Motor neuron (in vitro differentiated cells): ENCODE measurements around the gene PTPN4. TPM values are rescaled to one million over a fixed set of nuclear protein-coding genes. Genes with fewer than 3 reads are reported as not detected.

Experiments
- ATAC-seq, 8 experiments: fragments of 200-7000 bp; cut with Tn5 transposase; replicated peaks in 6 of 8; 2 replicates each; pipeline ENCODE4 v1.8.0; 2021; ENCODE audit warnings: mild to moderate bottlenecking in 8 of 8, moderate library complexity in 8 of 8
- H3K27ac ChIP-seq, 2 donors: fragments of 250-450 bp; sonication (Bioruptor Pico); 2 replicates each; pipeline ENCODE4 v1.9.0; 2021; ENCODE audit warnings: antibody characterized with exemption in 2 of 2, mild to moderate bottlenecking in 2 of 2, moderate library complexity in 1 of 2
- H3K4me1 ChIP-seq, 2 donors: fragments of 250-450 bp; sonication (Bioruptor Pico); replicated peaks in 1 of 2; 2 replicates each; pipeline ENCODE4 v1.6.1; 2021; ENCODE audit warnings: antibody characterized with exemption in 2 of 2, mild to moderate bottlenecking in 2 of 2, moderate library complexity in 1 of 2
- H3K4me3 ChIP-seq, 5 donors: fragments of 250-450 bp; sonication (Bioruptor Pico); 2 replicates each; pipeline ENCODE4 v1.9.0; 2021; ENCODE audit warnings: antibody characterized with exemption in 5 of 5, mild to moderate bottlenecking in 5 of 5, moderate library complexity in 4 of 5
- WGBS, 10 experiments: fragments of 450-650 bp; shearing (Covaris generic); methylation state at CpG; one replicate each; pipeline ENCODE4 v1.0.0; 2022; 5-methylcytosine and 5-hydroxymethylcytosine counted together
- in situ Hi-C, 9 experiments: fragments of 400-800 bp; cut with MboI; loops; one replicate each; pipeline ENCODE4 v1.15.0; 2021; ENCODE audit warnings: low sequenced_read_pairs in 9 of 9, low pct_unique_long_range_greater_than_20kb in 2 of 9; ENCODE audit not compliant: unreplicated experiment in 9 of 9
- total RNA-seq, 8 experiments: library from RNA; unstranded; fragments of 300-600 nt; gene quantifications; 2 replicates each; pipeline versions ENCODE4 v1.2.3 to v1.2.4, GENCODE V29; 2022

The PTPN4 gene
- total RNA-seq, 8 experiments from 2014 or later: 10.9 to 37.1 (median 20.4) TPM

DNA sequence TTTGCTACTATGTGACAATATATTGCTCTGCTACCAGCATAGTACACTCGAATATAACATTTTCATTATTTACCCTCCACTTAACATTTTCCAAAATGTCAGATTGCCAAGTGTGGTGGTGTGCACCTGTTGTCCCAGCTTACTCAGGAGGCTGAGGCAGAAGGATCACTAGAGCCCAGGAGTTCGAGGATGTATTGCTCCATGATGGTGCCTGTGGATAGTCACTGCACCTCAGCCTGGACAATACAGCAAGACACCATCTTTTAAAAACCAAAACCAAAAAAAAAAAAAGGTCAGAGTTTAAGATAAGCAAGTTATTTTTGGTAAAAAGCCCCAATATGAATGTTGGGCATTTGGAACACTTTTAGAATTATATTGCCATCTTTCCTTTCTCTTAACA is 178.0 kb downstream of the PTPN4 start:
- no peak overlapping the region for H3K27ac ChIP-seq
- 79 to 100% (median 100%) methylated on average over 1 to 2 of the region's 2 CpGs; no CpG with 5 or more reads in 2 of the 10 experiments for WGBS, 10 experiments
- no peak for ATAC-seq

DNA sequence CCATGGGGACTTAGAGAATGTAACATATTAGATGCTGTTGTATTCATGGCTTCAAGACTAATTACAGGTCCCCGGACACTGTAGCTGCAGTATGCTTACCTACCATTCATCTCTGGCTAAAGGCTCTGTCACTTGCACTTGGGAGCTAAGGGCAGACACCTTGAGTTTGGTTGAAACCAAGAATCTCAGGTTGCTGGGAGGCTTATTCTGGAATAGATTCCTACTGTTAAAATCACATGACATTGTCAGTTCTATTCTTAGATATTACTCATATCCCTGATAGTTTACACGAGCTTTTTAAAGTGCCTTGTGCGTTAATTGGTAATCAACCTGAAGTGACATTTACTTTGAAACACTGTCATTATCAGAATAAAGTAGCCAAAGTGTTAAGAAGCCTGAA is 180.2 kb downstream of the PTPN4 start:
- in situ Hi-C loops: no loop called here
- no peak overlapping the region for H3K27ac ChIP-seq
- no peak overlapping the region for H3K4me3 ChIP-seq
- no peak for ATAC-seq
- H3K4me1 ChIP-seq: no peaks in the 10 kb centered on the region
- WGBS, 10 experiments: 58 to 100% (median 92%) methylated on average over 1 to 3 of the region's 3 CpGs

More for the DNA sequence above, 178.0 kb downstream of the PTPN4 start:
- H3K4me1 ChIP-seq: no peaks in the 10 kb centered on the region
- no peak overlapping the region for H3K4me3 ChIP-seq
- in situ Hi-C loops: no loop called here

DNA sequence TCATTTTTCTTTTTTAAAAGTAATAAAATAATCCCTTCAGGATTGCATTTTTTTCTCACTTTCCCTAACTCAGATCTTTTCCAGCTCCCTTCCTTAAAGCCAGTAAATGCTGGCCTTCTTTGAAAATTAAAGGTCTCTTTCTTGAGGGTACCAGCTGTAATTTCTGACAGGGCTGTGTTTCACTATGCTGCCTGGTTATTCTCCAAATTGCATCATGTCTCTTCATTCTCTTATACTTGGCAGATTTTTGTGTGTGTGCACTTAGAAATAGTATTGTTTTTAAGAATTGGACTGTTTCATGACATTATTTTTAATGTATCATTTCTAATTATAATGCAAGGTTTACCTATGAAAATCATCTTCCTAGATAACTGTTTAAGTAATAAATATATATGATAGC is 181.1 kb downstream of the PTPN4 start:
- Histone ChIP-seq H3K4me3 (no peak overlapping the region), H3K4me1 (no peaks in the 10 kb centered on the region), H3K27ac (no peak overlapping the region)
- in situ Hi-C loops: no loop called here
- no peak for ATAC-seq

DNA sequence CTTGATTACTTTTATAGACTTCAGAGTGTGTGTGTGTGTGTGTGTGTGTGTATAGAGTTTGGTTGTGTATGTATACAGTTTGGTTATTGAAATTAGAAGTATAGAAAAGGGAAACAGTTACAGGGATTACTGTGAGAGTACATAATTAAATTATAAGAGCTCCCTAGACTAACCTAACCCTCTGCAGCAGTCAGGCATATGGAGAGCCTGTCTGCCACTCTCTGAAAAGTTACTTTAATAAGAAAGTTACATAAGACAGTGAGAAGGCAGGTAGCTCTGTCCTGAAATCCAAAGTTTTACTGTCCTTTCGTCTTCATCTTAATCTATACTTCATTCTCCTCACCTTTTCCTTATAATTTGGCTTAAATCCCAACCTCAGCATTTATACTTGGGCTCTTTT is 181.7 kb downstream of the PTPN4 start:
- Histone ChIP-seq H3K4me3 (no peak overlapping the region), H3K4me1 (no peaks in the 10 kb centered on the region), H3K27ac (no peak overlapping the region)
- in situ Hi-C loops: no loop called here
- no peak for ATAC-seq
- WGBS, 10 experiments: 83 to 100% (median 100%) methylated on average over 1 of the region's 1 CpG; no CpG with 5 or more reads in 2 of the 10 experiments

DNA sequence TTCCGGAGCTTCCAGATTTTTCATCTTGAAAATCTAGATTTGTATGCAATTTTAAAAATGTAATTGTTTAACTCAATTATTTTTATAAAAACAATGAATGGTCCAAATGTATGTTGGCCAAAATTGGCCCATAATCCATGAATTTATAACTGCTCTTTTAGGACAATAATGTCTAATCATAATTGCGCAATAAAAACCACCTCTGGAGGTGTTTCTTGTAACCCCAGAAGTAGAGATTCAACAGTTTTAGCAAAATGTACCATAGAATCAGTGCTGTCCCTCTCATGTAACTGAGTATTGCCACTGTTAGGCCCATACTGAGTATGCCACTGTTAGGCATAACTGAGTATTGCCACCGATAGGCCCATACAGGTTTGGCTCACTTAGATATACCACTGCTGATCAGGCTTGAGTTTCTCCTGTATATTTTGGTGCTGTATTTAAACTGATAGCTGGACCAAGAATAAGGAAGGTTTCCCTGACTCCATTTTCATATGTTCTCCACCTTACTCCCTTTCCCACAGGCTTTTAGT is 182.3 kb downstream of the PTPN4 start:
- WGBS, 10 experiments: 49 to 100% (median 89%) methylated on average over 1 to 3 of the region's 3 CpGs
- no peak for ATAC-seq
- in situ Hi-C loops: no loop called here
- no peaks in the 10 kb centered on the region for H3K4me1 ChIP-seq
- H3K27ac ChIP-seq: no peak overlapping the region
- no peak overlapping the region for H3K4me3 ChIP-seq

DNA sequence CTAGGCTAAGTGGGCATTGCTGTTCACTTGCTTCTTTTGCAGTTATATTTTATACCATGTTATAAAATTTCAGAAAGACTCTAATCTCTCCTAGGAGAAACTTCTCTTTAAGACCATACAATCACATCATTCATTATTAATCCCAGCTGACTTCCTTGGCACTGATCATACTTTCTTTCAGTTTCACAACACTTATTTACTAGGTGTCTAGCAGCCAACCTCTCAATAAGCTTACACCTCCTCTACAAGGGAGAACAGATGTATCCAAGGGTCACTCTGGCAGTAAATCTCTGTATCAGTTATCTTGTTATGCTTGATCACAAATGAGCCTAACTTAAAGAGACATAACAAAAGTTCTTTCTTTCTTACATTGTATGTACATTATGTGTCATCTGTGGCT is 183.3 kb downstream of the PTPN4 start:
- no peaks in the 10 kb centered on the region for H3K4me1 ChIP-seq
- H3K4me3 ChIP-seq: no peak overlapping the region
- no peak for ATAC-seq
- in situ Hi-C loops: no loop called here
- H3K27ac ChIP-seq: no peak overlapping the region

DNA sequence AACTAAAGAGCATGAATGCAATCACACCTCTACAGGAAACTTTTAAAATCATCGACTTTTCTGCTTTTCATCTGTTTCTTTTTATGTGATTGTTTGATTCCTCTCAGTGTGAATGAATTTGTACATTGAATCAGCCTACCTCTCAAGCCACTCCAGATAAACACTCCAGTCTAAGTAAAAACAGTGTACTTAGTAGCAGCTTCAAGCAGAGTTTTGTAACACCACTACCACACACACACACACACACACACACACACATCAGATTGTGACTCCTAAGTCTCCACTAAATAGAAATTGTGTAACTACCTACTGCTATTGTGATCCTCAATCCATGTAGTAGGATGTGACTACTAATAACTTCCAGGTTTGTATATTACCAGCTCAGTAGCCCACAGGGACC is 187.8 kb downstream of the PTPN4 start:
- no peak overlapping the region for H3K27ac ChIP-seq

DNA sequence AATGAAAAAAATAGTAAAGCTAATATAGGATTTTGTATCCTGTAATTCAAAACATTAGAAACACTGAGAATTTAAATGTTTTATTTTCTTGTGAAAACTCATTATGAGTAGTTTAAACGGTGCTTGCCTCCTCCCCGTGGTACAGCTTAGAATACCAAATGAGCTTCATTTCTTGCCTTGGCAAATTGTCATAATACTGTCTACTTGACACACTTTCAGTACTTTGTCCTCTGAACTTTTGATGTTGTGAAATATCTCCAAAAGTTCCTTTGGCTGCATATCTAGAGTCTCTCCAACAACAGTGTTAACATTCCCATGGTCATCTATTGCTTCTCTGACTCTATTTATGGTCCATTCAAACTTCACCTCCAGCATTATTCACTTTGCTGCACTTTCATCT is 191.2 kb downstream of the PTPN4 start:
- Histone ChIP-seq H3K4me3 (no peak overlapping the region), H3K4me1 (no peaks in the 10 kb centered on the region), H3K27ac (no peak overlapping the region)
- in situ Hi-C loops: no loop called here
- WGBS, 10 experiments: 50 to 100% (median 98%) methylated on average over 1 to 2 of the region's 2 CpGs
- ATAC-seq: no peak

More for the DNA sequence above, 187.8 kb downstream of the PTPN4 start:
- Histone ChIP-seq H3K4me1 (no peaks in the 10 kb centered on the region), H3K4me3 (no peak overlapping the region)
- ATAC-seq: no peak
- in situ Hi-C loops: no loop called here
- 67 to 89% (median 83%) methylated on average over 1 of the region's 1 CpG; no CpG with 5 or more reads in 4 of the 10 experiments for WGBS, 10 experiments

DNA sequence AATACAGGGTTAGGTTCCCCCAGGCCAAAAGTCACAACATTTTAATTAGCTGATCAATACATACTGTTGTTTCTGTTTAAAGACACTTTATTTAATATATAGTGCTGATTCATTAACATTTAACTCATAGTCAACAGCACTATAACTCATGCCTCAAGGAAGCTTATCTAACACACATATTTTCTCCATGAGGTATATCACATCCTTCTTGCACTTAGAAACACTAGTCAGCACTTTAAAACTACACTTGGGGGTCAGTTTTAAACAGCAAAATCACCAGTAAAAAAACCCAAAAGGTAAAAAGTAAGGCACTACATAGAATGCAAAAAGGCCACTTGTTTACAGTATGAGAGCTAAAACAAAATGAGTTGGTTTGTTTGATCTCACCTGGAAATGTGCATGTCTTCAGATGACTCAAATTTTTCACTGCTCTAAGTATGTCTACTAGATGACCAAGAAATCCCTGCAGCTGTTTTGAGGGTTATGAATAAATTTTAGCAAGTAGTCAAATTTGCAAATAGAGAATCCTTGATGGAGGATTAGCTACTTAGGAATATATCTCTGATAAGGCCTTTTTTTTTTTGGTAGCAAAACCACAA is 199.0 kb downstream of the PTPN4 start:
- in situ Hi-C loops: no loop called here
- no peak overlapping the region for H3K27ac ChIP-seq
- no peaks in the 10 kb centered on the region for H3K4me1 ChIP-seq
- no peak for ATAC-seq
- H3K4me3 ChIP-seq: no peak overlapping the region

DNA sequence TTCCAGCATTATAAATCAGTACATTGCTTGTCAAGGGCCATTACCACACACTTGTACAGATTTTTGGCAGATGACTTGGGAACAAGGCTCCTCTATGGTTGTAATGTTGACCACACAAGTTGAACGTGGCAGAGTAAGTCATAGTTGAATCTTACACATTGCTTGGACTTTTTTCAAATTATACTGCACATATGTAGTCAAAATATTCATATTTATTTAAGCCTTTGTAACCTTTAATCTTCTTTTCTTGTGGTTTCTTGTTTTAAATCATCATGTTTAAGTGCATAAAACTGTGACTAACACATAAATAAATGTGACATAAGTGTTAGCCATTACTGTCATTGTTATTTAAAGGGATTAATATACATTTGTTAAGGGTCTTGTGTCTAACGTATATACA is 201.1 kb downstream of the PTPN4 start:
- in situ Hi-C loops: no loop called here
- Histone ChIP-seq H3K27ac (no peak overlapping the region), H3K4me1 (no peaks in the 10 kb centered on the region), H3K4me3 (no peak overlapping the region)
- no peak for ATAC-seq
- 17 to 100% (median 75%) methylated on average over 1 to 2 of the region's 2 CpGs for WGBS, 10 experiments

DNA sequence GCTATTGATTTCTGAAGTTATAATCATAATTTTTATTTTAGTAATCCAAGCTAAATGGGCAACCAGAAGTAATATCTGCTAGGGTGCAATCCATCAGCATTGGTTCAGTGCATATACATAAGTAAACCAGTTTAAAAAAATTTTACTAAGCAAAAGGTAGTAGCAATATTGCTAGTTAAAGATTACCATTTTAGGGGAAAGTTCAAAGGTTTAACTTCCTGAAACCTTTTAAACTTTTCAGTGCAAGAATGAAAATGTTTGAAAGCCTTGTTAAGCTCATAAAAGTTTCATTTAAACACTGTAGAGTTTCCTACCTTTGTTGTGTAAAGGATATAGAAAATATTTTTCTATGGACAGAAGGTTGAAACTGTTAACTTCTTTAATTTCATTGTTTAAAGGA is 222.2 kb downstream of the PTPN4 start:
- H3K27ac ChIP-seq: no peak overlapping the region
- no peak overlapping the region for H3K4me3 ChIP-seq
- H3K4me1 ChIP-seq: no peaks in the 10 kb centered on the region
- ATAC-seq: no peak
- in situ Hi-C loops: no loop called here

DNA sequence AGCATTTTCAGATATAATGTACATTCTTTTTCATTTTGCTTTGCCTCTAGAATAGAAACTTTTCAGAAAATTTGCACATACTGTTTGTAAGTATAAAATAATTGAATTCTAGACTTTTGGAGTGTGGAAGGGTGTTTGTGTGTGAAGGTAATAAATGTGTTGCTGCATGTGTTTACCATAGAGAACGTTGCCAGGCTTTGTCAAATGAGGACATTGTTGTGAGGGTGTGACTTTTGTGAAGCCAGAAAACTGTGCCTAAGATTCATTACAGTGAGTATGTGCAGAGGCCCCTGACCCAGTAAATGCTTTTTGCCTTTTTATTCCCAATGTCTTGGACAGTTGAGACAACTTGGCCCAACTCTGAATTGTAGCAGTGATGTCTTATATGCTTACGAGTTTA is 222.8 kb downstream of the PTPN4 start:
- no peak overlapping the region for H3K4me3 ChIP-seq
- peak in 1 of 8 experiments; percentile 35 for ATAC-seq
- no peak overlapping the region for H3K27ac ChIP-seq
- WGBS, 10 experiments: 30 to 100% (median 68%) methylated on average over 1 to 2 of the region's 2 CpGs; no CpG with 5 or more reads in 1 of the 10 experiments
- H3K4me1 ChIP-seq: no peaks in the 10 kb centered on the region
- in situ Hi-C loops: no loop called here

DNA sequence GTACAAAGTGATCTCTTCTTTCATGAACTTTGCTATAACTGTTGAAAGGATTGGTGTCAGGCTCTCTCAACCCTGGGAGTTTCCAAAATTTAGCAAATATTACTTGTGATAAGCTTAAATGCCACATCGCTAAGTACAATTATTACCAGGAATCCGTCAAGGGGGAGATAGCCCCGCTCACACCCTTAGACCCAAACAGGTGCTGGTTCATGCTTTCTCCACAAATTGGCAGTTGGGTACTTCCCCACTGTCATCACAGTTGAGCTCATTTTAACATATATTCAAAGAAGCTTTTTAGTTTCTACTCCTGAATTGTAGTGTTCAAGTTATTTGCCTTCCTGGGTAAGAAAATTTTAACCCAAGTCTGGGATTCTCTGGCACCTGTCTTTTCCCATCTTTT is 223.4 kb downstream of the PTPN4 start:
- Histone ChIP-seq H3K4me1 (no peaks in the 10 kb centered on the region), H3K4me3 (no peak overlapping the region), H3K27ac (no peak overlapping the region)
- ATAC-seq: no peak
- in situ Hi-C loops: no loop called here
- WGBS, 10 experiments: 73 to 100% (median 100%) methylated on average over 1 to 3 of the region's 3 CpGs; no CpG with 5 or more reads in 1 of the 10 experiments

DNA sequence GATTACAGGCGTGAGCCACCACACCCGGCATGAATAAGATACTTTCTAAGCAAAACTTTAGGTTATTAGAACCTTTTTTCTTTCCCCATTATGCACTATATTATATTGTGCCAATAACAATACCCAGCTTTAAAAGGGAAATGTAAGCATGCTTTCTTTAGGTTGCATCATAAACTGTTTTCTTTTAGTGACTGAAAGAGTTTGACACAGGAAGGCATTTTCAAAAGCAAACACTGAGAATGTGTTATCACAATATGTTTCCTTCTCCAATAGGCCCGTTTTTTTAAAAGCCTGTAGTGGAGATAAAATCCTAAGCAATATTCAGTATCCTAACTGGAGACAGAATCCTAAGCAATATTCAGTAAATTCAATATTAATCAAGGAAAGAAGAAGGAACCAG is 236.4 kb downstream of the PTPN4 start:
- H3K4me1 ChIP-seq: no peaks in the 10 kb centered on the region
- in situ Hi-C loops: no loop called here
- H3K27ac ChIP-seq: no peak overlapping the region
- no peak overlapping the region for H3K4me3 ChIP-seq
- 14 to 100% (median 71%) methylated on average over 1 to 3 of the region's 3 CpGs for whole genome bisulfite sequencing, 10 experiments
- no peak for ATAC-seq
